Measurements from ENCODE around the gene ZFP42. TPM values are rescaled to one million over a fixed set of nuclear protein-coding genes. Genes with fewer than 3 reads are reported as not detected.

The ZFP42 gene
- total RNA-seq, 4 donors from 2014 or later, result not detected

- peaks cover 0 to 25% (median 0%) of the 10 kb centered on the region in 4 donors for H3K27me3 ChIP-seq
- intact Hi-C loops (cut with DNase I), result no loop called here
- H3K4me1 ChIP-seq, result no peaks in the 10 kb centered on the region
- no peak for TF ChIP-seq CTCF (IDR thresholded peaks at IDR 0.05)
- no peak for TF ChIP-seq POLR2A (IDR thresholded peaks at IDR 0.05)
- WGBS, 2 donors, result 77 to 79% methylated on average over 2 of the region's 2 CpGs
- no peak overlapping the region for H3K4me3 ChIP-seq
- peaks cover 0 to 10% (median 0%) of the 10 kb centered on the region in 3 donors for H3K9me3 ChIP-seq
- no peaks in the 10 kb centered on the region for H3K36me3 ChIP-seq
- no peak overlapping the region for H3K27ac ChIP-seq
- no peak for DNase-seq
These were observed 3.9 kb downstream of the ZFP42 start for GRCh38 chr4:187999406-187999932.

DNA sequence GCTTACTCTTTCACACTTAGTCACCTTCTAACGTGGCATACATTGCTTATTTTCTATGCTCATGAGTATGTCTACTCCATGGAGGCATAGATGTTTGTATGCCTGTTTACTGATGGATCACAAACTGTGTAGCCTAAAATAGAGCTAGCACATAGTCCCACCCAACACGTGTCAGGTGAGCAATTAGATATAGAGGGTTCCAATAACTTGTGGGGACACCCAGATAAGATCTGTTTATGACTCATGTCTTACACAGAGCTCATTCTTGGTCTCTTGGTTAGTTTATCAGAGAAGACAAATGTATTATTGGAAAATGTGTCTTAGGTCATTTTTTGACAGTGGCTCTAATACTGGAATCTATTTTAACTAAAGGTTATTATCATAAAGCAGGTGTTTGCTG is 6.8 kb downstream of the ZFP42 start:
- Histone ChIP-seq H3K4me3 (no peak overlapping the region), H3K27me3 (peaks cover 0 to 3% (median 0%) of the 10 kb centered on the region in 4 donors), H3K36me3 (no peaks in the 10 kb centered on the region), H3K4me1 (no peaks in the 10 kb centered on the region), H3K9me3 (no peaks in the 10 kb centered on the region), H3K27ac (no peak overlapping the region)
- no peak for DNase-seq
- 54 to 59% methylated on average over 2 of the region's 2 CpGs for WGBS, 2 donors
- intact Hi-C loops (cut with DNase I), result no loop called here
- TF ChIP-seq POLR2A (IDR thresholded peaks at IDR 0.05) (no peak), CTCF (IDR thresholded peaks at IDR 0.05) (no peak)

DNA sequence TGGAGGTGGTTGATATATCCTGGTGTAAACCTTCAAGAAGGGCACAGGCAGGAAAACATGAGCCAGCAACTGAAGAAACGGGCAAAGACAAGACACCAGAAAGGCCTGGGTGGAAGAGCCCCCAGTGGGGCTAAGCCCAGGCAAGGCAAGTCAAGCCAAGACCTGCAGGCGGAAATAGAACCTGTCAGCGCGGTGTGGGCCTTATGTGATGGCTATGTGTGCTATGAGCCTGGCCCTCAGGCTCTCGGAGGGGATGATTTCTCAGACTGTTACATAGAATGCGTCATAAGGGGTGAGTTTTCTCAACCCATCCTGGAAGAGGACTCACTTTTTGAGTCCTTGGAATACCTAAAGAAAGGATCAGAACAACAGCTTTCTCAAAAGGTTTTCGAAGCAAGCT is 7.2 kb downstream of the ZFP42 start:
- WGBS, 2 donors, result 76 to 84% methylated on average over 7 of the region's 7 CpGs

DNA sequence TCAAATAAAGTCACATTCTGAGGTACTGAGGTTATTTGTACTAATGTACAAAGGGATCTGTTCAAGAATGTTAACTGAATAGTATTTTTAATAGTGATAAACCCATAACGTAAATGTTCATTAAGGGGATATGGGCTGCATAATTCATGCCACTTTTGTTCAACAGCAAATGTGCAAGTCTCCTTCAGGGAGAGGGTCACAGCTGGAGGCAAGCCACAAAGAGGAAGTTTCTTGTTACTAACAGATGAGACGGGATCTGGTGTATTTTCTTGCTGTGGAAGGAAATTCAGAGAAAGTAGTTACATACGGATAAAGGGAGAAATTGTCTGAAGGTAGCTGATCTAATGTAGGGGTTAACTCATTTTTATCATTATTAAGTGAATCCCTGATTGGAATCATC is 10.0 kb downstream of the ZFP42 start:
- no peak for DNase-seq
- H3K36me3 ChIP-seq, result no peaks in the 10 kb centered on the region
- no peak overlapping the region for H3K27ac ChIP-seq
- intact Hi-C loops (cut with DNase I), result no loop called here
- no peaks in the 10 kb centered on the region for H3K27me3 ChIP-seq
- 65 to 68% methylated on average over 3 of the region's 3 CpGs for WGBS, 2 donors
- no peaks in the 10 kb centered on the region for H3K9me3 ChIP-seq
- TF ChIP-seq CTCF (IDR thresholded peaks at IDR 0.05), result no peak
- no peak for TF ChIP-seq POLR2A (IDR thresholded peaks at IDR 0.05)
- H3K4me3 ChIP-seq, result no peak overlapping the region
- no peaks in the 10 kb centered on the region for H3K4me1 ChIP-seq

More for the DNA sequence above, 7.2 kb downstream of the ZFP42 start:
- no peaks in the 10 kb centered on the region for H3K36me3 ChIP-seq
- H3K4me1 ChIP-seq, result no peaks in the 10 kb centered on the region
- no peaks in the 10 kb centered on the region for H3K9me3 ChIP-seq
- intact Hi-C loops (cut with DNase I), result no loop called here
- TF ChIP-seq POLR2A (IDR thresholded peaks at IDR 0.05) (no peak), CTCF (IDR thresholded peaks at IDR 0.05) (no peak)
- no peaks in the 10 kb centered on the region for H3K27me3 ChIP-seq
- DNase-seq, result no peak
- no peak overlapping the region for H3K4me3 ChIP-seq
- no peak overlapping the region for H3K27ac ChIP-seq

DNA sequence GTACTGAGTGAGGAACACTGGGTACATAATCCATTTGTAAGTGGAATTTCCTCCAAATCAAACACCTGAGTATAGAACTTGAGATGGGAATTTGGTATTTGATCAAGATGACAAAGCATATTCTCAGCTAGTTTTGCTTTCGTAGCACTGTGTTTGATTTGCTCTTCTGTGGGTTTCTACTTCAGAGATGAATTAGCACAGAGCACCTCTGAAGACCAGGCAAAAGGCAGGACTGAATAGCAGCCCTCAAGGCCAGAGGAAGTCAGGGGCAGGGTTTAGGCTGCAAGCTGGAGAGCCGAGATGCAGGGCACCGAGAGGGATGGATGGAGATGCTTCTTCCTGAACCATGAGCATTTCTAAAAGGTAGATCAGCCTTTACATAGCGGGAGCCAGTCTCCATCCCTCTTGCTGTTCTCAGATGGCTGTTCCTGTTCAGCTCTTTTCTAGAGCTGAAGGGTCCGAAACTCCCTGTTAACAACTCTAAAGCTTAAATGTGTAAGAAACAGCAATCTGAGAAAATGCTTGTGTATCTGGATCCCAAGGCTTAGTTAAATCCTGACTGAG is 10.8 kb downstream of the ZFP42 start:
- no peaks in the 10 kb centered on the region for H3K27me3 ChIP-seq
- no peaks in the 10 kb centered on the region for H3K4me1 ChIP-seq
- 61 to 73% methylated on average over 5 of the region's 5 CpGs for WGBS, 2 donors
- H3K27ac ChIP-seq, result no peak overlapping the region
- no peaks in the 10 kb centered on the region for H3K36me3 ChIP-seq
- no peaks in the 10 kb centered on the region for H3K9me3 ChIP-seq
- intact Hi-C loops (cut with DNase I), result no loop called here
- no peak for DNase-seq
- no peak overlapping the region for H3K4me3 ChIP-seq
- TF ChIP-seq POLR2A (IDR thresholded peaks at IDR 0.05) (no peak), CTCF (IDR thresholded peaks at IDR 0.05) (no peak)

Measured in esophagus squamous epithelium (tissue), 5 donors.